Retinal pigment epithelial cell (primary cell): ENCODE measurements around the gene BCL7A.

Source experiments
- DNase-seq: peaks from one replicate; pipeline ENCODE4 v3.0.0-alpha.2; 2010; ENCODE audit warnings: low read depth
- H3K4me3 ChIP-seq: 2 replicates; pipeline ENCODE4 v1.5.1; 2011; ENCODE audit warnings: mild to moderate bottlenecking, low read length, control low read depth, moderate library complexity
- TF ChIP-seq, protein P1 (sequence below): conservative IDR thresholded peaks from 2 replicates; pipeline ENCODE4 v1.5.1; 2011; ENCODE audit warnings: low read depth, low read length, control low read depth, inconsistent platforms

The BCL7A gene

GRCh38 chr12:122107261-122107660, 85.6 kb downstream of the BCL7A start:
- DNase-seq, result no peak
- H3K4me3 ChIP-seq, result no peak overlapping the region
- TF ChIP-seq, protein P1, sequence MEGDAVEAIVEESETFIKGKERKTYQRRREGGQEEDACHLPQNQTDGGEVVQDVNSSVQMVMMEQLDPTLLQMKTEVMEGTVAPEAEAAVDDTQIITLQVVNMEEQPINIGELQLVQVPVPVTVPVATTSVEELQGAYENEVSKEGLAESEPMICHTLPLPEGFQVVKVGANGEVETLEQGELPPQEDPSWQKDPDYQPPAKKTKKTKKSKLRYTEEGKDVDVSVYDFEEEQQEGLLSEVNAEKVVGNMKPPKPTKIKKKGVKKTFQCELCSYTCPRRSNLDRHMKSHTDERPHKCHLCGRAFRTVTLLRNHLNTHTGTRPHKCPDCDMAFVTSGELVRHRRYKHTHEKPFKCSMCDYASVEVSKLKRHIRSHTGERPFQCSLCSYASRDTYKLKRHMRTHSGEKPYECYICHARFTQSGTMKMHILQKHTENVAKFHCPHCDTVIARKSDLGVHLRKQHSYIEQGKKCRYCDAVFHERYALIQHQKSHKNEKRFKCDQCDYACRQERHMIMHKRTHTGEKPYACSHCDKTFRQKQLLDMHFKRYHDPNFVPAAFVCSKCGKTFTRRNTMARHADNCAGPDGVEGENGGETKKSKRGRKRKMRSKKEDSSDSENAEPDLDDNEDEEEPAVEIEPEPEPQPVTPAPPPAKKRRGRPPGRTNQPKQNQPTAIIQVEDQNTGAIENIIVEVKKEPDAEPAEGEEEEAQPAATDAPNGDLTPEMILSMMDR, result no peak

- H3K4me3 ChIP-seq, result no peak overlapping the region
- TF ChIP-seq, protein P1, result no peak
- no peak for DNase-seq
These were observed 89.5 kb downstream of the BCL7A start for GRCh38 chr12:122111089-122111641.
